Peyer's patch (tissue), 4 donors: ENCODE data around the gene ZDHHC8. TPM values are rescaled to one million over a fixed set of nuclear protein-coding genes. Genes with fewer than 3 reads are reported as not detected.

Experiments used
- DNase-seq, 3 donors: peaks; one replicate each; pipeline ENCODE4 v3.0.0-alpha.2; 2017 to 2019
- H3K27ac ChIP-seq, 4 donors: fragments of 200-600 bp; sonication (generic); one replicate each; pipeline ENCODE4 v1.5.1; 2016 to 2019
- H3K27me3 ChIP-seq, 2 donors: fragments of 200-600 bp; sonication (generic); one replicate each; pipeline ENCODE4 v1.5.1; 2019
- H3K36me3 ChIP-seq, 3 donors: fragments of 200-600 bp; sonication (generic); one replicate each; pipeline ENCODE4 v1.5.1; 2016 to 2019
- H3K4me1 ChIP-seq, 4 donors: fragments of 200-600 bp; sonication (generic); one replicate each; pipeline ENCODE4 v1.5.1; 2016 to 2019
- H3K4me3 ChIP-seq, 4 donors: fragments of 200-600 bp; sonication (generic); 1 replicate in 3 of 4; 2 replicates in 1 of 4; pipeline ENCODE4 v1.5.1; 2016 to 2019; ENCODE audit warnings: mild to moderate bottlenecking in 1 of 4
- H3K9me3 ChIP-seq, 4 donors: fragments of 200-600 bp; sonication (generic); one replicate each; pipeline ENCODE4 v1.5.1; 2016 to 2019; ENCODE audit warnings: mild to moderate bottlenecking in 1 of 4
- POLR2A ChIP-seq, 2 donors: fragments of 450-650 bp; IDR thresholded peaks; one replicate each; pipeline ENCODE4 v1.5.1; 2017; ENCODE audit warnings: antibody characterized with exemption in 2 of 2, mild to moderate bottlenecking in 2 of 2, moderate library complexity in 2 of 2
- total RNA-seq, 4 donors: library from RNA; depleted of rRNA; stranded (reverse); fragments of >200 nt; gene quantifications; one replicate each; pipeline ENCODE4 v1.1.0, GENCODE V29; 2016
- TF ChIP-seq, protein P1 (sequence below), 6 experiments: fragments of 450-650 bp in 4 of 6; fragments of 200-600 bp in 2 of 6; sonication (generic) in 1 of 6; IDR thresholded peaks; one replicate each; pipeline ENCODE4 v1.5.1; 2017 to 2019; ENCODE audit warnings: antibody characterized with exemption in 6 of 6, mild to moderate bottlenecking in 3 of 6, moderate library complexity in 1 of 6

Gene ZDHHC8
- total RNA-seq, 4 donors from 2014 or later = 4.1 to 37.0 (median 22.6) TPM

- TF ChIP-seq, protein P1, sequence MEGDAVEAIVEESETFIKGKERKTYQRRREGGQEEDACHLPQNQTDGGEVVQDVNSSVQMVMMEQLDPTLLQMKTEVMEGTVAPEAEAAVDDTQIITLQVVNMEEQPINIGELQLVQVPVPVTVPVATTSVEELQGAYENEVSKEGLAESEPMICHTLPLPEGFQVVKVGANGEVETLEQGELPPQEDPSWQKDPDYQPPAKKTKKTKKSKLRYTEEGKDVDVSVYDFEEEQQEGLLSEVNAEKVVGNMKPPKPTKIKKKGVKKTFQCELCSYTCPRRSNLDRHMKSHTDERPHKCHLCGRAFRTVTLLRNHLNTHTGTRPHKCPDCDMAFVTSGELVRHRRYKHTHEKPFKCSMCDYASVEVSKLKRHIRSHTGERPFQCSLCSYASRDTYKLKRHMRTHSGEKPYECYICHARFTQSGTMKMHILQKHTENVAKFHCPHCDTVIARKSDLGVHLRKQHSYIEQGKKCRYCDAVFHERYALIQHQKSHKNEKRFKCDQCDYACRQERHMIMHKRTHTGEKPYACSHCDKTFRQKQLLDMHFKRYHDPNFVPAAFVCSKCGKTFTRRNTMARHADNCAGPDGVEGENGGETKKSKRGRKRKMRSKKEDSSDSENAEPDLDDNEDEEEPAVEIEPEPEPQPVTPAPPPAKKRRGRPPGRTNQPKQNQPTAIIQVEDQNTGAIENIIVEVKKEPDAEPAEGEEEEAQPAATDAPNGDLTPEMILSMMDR (IDR thresholded peaks at IDR 0.05) = no peak
- TF ChIP-seq POLR2A (IDR thresholded peaks at IDR 0.05) = no peak
- no peak overlapping the region for H3K27ac ChIP-seq
- H3K4me1 ChIP-seq = no peaks in the 10 kb centered on the region
- H3K36me3 ChIP-seq = peaks cover 0 to 96% (median 0%) of the 10 kb centered on the region in 3 donors
- H3K27me3 ChIP-seq = no peaks in the 10 kb centered on the region
- no peak overlapping the region for H3K4me3 ChIP-seq
- H3K9me3 ChIP-seq = no peaks in the 10 kb centered on the region
- DNase-seq = no peak
Measured at GRCh38 chr22:20089977-20090729, 41.5 kb upstream of the ZDHHC8 start.

DNA sequence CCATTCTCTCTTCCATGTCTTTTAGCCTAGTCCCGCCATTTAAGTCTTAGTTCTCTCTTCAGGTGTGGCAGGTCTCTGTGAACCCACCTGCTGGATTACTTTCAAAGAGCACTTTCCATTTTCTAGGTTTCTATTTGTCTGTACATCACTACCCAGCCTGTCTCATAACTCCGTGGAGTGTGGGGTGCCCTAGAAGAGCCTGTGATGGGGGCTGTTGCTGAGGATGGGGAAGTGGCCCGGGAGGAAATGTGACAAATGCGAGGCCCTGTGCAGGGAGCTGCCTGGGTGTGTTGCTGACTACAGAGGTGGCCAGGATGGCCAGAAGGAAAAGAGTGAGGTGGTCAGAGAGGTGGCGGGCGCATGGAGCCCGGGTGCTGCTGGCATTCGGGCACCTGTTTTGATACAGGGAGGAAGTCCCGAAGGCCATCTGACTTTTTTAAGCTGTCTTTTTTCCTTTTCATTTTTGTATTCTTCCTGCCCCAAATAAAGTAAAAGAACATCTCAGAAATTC lies 40.8 kb upstream of the ZDHHC8 start:
- no peak overlapping the region for H3K27ac ChIP-seq
- no peaks in the 10 kb centered on the region for H3K9me3 ChIP-seq
- no peaks in the 10 kb centered on the region for H3K4me1 ChIP-seq
- TF ChIP-seq POLR2A (IDR thresholded peaks at IDR 0.05) = no peak
- TF ChIP-seq, protein P1 (IDR thresholded peaks at IDR 0.05) = no peak
- no peaks in the 10 kb centered on the region for H3K27me3 ChIP-seq
- H3K36me3 ChIP-seq = peaks cover 0 to 99% (median 0%) of the 10 kb centered on the region in 3 donors
- DNase-seq = no peak
- no peak overlapping the region for H3K4me3 ChIP-seq

DNA sequence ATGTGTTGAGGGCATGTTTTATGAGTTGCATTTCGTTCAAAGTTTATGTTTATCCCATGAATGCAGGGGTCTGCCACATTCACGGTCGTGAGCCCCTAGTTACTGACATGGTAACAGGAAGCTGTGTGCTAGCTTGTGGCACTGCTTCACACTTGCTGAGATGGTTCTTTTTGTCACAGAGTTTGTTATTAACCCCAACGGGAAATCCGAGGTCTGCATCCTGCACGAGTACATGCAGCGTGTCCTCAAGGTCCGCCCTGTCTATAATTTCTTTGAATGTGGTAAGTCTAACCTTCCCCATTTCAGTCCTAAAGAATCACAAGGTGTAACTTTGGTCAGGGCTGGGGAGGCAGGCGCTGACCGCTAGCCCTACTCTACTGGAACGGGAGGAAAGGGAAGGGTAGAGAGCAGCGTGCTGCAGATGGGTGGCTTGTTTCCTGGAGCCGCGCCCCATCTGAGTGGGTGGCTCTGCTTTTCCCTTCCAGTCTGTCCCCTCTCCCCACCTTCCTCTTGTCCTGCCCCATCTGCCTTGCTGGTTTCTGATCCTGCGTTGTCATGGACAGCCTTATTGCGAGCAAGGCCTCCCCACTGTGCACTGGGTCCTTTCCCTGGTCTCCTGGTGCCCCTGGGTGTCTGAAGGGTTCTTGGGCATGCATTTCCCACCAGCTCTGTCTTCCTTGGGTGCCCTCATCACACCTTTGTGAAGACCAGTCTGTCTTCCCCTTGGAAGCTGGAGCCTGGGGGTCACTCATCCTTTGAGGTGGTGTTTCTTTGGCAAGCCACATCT lies 39.7 kb upstream of the ZDHHC8 start:
- H3K36me3 ChIP-seq = peaks cover 0 to 100% (median 0%) of the 10 kb centered on the region in 3 donors
- no peak for DNase-seq
- no peak overlapping the region for H3K27ac ChIP-seq
- H3K9me3 ChIP-seq = no peaks in the 10 kb centered on the region
- H3K27me3 ChIP-seq = no peaks in the 10 kb centered on the region
- no peak for TF ChIP-seq POLR2A (IDR thresholded peaks at IDR 0.05)
- TF ChIP-seq, protein P1 (IDR thresholded peaks at IDR 0.05) = no peak
- H3K4me3 ChIP-seq = no peak overlapping the region
- H3K4me1 ChIP-seq = no peaks in the 10 kb centered on the region

- TF ChIP-seq, protein P1 (IDR thresholded peaks at IDR 0.05) = no peak
- no peak for TF ChIP-seq POLR2A (IDR thresholded peaks at IDR 0.05)
- no peak for DNase-seq
- Histone ChIP-seq H3K36me3 (peaks cover 0 to 100% (median 0%) of the 10 kb centered on the region in 3 donors), H3K4me1 (no peaks in the 10 kb centered on the region), H3K27ac (no peak overlapping the region), H3K9me3 (no peaks in the 10 kb centered on the region), H3K4me3 (no peak overlapping the region), H3K27me3 (no peaks in the 10 kb centered on the region)
Measured at GRCh38 chr22:20092477-20092854, 39.1 kb upstream of the ZDHHC8 start.

- TF ChIP-seq, protein P1 (IDR thresholded peaks at IDR 0.05) = no peak
- TF ChIP-seq POLR2A (IDR thresholded peaks at IDR 0.05) = no peak
Measured at GRCh38 chr22:20093418-20094196, 38.0 kb upstream of the ZDHHC8 start.

More at GRCh38 chr22:20093418-20094196, 38.0 kb upstream of the ZDHHC8 start:
- H3K27ac ChIP-seq = no peak overlapping the region
- peak in 1 of 3 donors; percentile 26 for DNase-seq
- H3K36me3 ChIP-seq = peaks cover 0 to 99% (median 0%) of the 10 kb centered on the region in 3 donors
- H3K4me1 ChIP-seq = no peaks in the 10 kb centered on the region
- H3K27me3 ChIP-seq = no peaks in the 10 kb centered on the region
- no peaks in the 10 kb centered on the region for H3K9me3 ChIP-seq
- H3K4me3 ChIP-seq = no peak overlapping the region
